Measurements from ENCODE around the gene AIDA.

AIDA gene

GRCh38 chr1:222665964-222666363 lies 46.3 kb downstream of the AIDA start:
- Histone ChIP-seq H3K9ac (ENCODE audit: low read depth, low read length) (no peak overlapping the region), H3K4me1 (ENCODE audit: insufficient read depth, low read length) (no peaks in the 10 kb centered on the region), H3K9me3 (ENCODE audit: insufficient read depth, low read depth, low read length) (no peaks in the 10 kb centered on the region), H3K4me3 (ENCODE audit: low read length) (no peak overlapping the region), H3K27ac (ENCODE audit: low read length) (no peak overlapping the region), H3K27me3 (ENCODE audit: insufficient read depth, low read length) (no peaks in the 10 kb centered on the region), H3K36me3 (ENCODE audit: insufficient read depth, low read depth, low read length) (peaks cover 81% of the 10 kb centered on the region)

DNA sequence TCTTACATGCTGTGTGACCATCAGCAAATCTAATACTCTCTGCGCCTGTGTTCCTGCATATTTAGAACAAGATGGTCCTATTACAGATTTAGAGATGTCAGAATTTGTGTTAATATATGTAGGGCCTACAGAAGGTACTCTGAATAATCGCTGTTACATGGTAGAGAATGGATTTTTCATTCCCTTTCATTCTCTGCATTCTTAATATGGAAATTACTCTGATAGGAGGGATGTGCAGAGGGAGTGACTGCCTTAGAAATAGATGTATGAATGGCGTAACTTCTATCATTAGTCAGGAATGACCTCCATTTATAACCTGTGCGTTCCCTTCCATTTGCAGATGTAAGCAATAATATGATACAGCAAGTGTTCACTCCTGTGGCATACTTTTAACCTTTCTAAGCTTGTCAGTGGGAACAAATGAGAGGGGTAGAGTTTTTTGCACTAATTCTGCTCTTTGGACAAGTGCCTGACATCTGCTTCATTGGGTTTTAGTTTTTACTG lies 48.8 kb downstream of the AIDA start:
- no peak overlapping the region for H3K9ac ChIP-seq (ENCODE audit: low read depth, low read length)
- H3K36me3 ChIP-seq (ENCODE audit: insufficient read depth, low read depth, low read length), result peaks cover 95% of the 10 kb centered on the region

DNA sequence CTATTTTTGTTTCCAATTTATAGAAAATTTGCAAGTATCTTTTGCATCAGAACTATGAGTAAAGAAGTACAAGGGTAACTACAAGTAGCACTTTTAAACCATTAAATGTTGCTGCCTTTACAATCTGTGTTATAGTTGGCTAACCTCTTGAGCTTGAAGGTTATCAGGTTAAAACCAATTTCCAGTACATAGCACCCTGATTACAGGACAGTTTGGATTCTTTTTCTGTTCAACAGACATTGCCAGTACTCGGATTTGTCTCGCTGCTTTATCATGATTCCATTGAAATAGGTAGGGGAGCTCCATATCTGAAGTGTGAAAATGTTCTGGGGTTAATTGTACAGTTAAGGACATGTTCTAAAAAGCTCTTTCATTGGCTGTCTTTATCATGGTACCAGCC lies 54.4 kb downstream of the AIDA start:
- Histone ChIP-seq H3K9me3 (ENCODE audit: insufficient read depth, low read depth, low read length) (no peaks in the 10 kb centered on the region), H3K9ac (ENCODE audit: low read depth, low read length) (no peak overlapping the region), H3K36me3 (ENCODE audit: insufficient read depth, low read depth, low read length) (peaks cover 97% of the 10 kb centered on the region), H3K4me3 (ENCODE audit: low read length) (no peak overlapping the region), H3K27me3 (ENCODE audit: insufficient read depth, low read length) (no peaks in the 10 kb centered on the region), H3K4me1 (ENCODE audit: insufficient read depth, low read length) (no peaks in the 10 kb centered on the region), H3K27ac (ENCODE audit: low read length) (no peak overlapping the region)

More for the DNA sequence above, 48.8 kb downstream of the AIDA start:
- Histone ChIP-seq H3K4me1 (ENCODE audit: insufficient read depth, low read length) (no peaks in the 10 kb centered on the region), H3K27ac (ENCODE audit: low read length) (no peak overlapping the region), H3K9me3 (ENCODE audit: insufficient read depth, low read depth, low read length) (no peaks in the 10 kb centered on the region), H3K4me3 (ENCODE audit: low read length) (no peak overlapping the region), H3K27me3 (ENCODE audit: insufficient read depth, low read length) (no peaks in the 10 kb centered on the region)

- Histone ChIP-seq H3K27me3 (ENCODE audit: insufficient read depth, low read length) (no peaks in the 10 kb centered on the region), H3K9me3 (ENCODE audit: insufficient read depth, low read depth, low read length) (no peaks in the 10 kb centered on the region; the same call in 1 of the 2 replicates), H3K4me1 (ENCODE audit: insufficient read depth, low read length) (no peaks in the 10 kb centered on the region), H3K36me3 (ENCODE audit: insufficient read depth, low read depth, low read length) (peaks cover 97% of the 10 kb centered on the region), H3K9ac (ENCODE audit: low read depth, low read length) (no peak overlapping the region), H3K27ac (ENCODE audit: low read length) (no peak overlapping the region), H3K4me3 (ENCODE audit: low read length) (no peak overlapping the region)
Observed at GRCh38 chr1:222656391-222657155, 55.7 kb downstream of the AIDA start.

- Histone ChIP-seq H3K4me1 (ENCODE audit: insufficient read depth, low read length) (no peaks in the 10 kb centered on the region), H3K36me3 (ENCODE audit: insufficient read depth, low read depth, low read length) (peaks cover 97% of the 10 kb centered on the region), H3K27me3 (ENCODE audit: insufficient read depth, low read length) (no peaks in the 10 kb centered on the region), H3K9me3 (ENCODE audit: insufficient read depth, low read depth, low read length) (no peaks in the 10 kb centered on the region; the same call in 1 of the 2 replicates), H3K9ac (ENCODE audit: low read depth, low read length) (no peak overlapping the region), H3K4me3 (ENCODE audit: low read length) (no peak overlapping the region), H3K27ac (ENCODE audit: low read length) (no peak overlapping the region)
Observed at GRCh38 chr1:222654849-222655248, 57.4 kb downstream of the AIDA start.

- Histone ChIP-seq H3K36me3 (ENCODE audit: insufficient read depth, low read depth, low read length) (peaks cover 96% of the 10 kb centered on the region), H3K4me1 (ENCODE audit: insufficient read depth, low read length) (no peaks in the 10 kb centered on the region), H3K9ac (ENCODE audit: low read depth, low read length) (no peak overlapping the region), H3K9me3 (ENCODE audit: insufficient read depth, low read depth, low read length) (no peaks in the 10 kb centered on the region; the same call in 1 of the 2 replicates), H3K27me3 (ENCODE audit: insufficient read depth, low read length) (no peaks in the 10 kb centered on the region), H3K4me3 (ENCODE audit: low read length) (no peak overlapping the region), H3K27ac (ENCODE audit: low read length) (no peak overlapping the region)
Observed at GRCh38 chr1:222653178-222653827, 59.0 kb downstream of the AIDA start.

DNA sequence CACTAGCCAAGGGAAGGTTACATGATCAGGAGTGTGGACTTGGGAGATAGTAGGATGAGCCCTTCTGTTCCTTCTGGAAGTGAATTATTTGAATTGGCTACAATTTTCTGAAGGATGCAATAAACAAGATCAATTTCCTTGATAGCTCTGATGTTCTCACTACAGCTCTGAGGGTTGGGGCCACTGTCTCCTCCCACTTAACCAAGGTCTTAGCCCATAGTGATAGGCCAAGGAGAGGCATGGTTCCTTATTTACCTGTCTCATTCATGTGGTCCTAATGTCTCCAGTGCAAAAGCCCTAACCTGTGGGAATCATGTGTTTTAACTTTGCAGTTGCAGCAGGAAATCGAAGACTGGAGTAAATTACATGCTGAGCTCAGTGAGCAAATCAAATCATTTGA lies 59.6 kb downstream of the AIDA start:
- H3K9me3 ChIP-seq (ENCODE audit: insufficient read depth, low read depth, low read length), result no peaks in the 10 kb centered on the region; the same call in 1 of the 2 replicates
- no peaks in the 10 kb centered on the region for H3K4me1 ChIP-seq (ENCODE audit: insufficient read depth, low read length)
- H3K36me3 ChIP-seq (ENCODE audit: insufficient read depth, low read depth, low read length), result peaks cover 90% of the 10 kb centered on the region
- no peaks in the 10 kb centered on the region for H3K27me3 ChIP-seq (ENCODE audit: insufficient read depth, low read length)
- H3K9ac ChIP-seq (ENCODE audit: low read depth, low read length), result no peak overlapping the region
- no peak overlapping the region for H3K4me3 ChIP-seq (ENCODE audit: low read length)
- H3K27ac ChIP-seq (ENCODE audit: low read length), result no peak overlapping the region

DNA sequence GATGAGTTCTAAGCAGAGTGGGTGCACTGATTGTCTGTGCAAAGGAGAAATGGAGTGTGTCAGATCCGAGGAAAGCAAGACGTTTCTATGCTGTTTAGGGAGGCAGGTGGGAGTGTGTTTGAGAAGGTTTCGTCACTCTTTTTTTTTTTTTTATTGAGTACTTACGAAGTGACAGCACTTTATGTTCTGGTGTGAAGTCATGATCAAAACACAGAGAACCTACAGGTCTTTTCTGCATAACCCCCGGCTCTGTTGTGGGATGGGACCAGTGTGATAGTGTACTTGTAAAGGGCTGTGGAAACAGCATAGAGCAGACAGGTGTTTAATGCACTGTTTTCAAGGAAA lies 67.7 kb downstream of the AIDA start:
- H3K9me3 ChIP-seq (ENCODE audit: insufficient read depth, low read depth, low read length), result no peaks in the 10 kb centered on the region
- H3K9ac ChIP-seq (ENCODE audit: low read depth, low read length), result peak overlapping the region; percentile 84
- H3K36me3 ChIP-seq (ENCODE audit: insufficient read depth, low read depth, low read length), result peaks cover 28% of the 10 kb centered on the region
- no peak overlapping the region for H3K27ac ChIP-seq (ENCODE audit: low read length)
- H3K4me1 ChIP-seq (ENCODE audit: insufficient read depth, low read length), result no peaks in the 10 kb centered on the region
- no peaks in the 10 kb centered on the region for H3K27me3 ChIP-seq (ENCODE audit: insufficient read depth, low read length)
- H3K4me3 ChIP-seq (ENCODE audit: low read length), result peak overlapping the region; percentile 100

- peak overlapping the region; percentile 100 for H3K4me3 ChIP-seq (ENCODE audit: low read length)
- H3K36me3 ChIP-seq (ENCODE audit: insufficient read depth, low read depth, low read length), result peaks cover 29% of the 10 kb centered on the region
- H3K4me1 ChIP-seq (ENCODE audit: insufficient read depth, low read length), result no peaks in the 10 kb centered on the region
- no peaks in the 10 kb centered on the region for H3K9me3 ChIP-seq (ENCODE audit: insufficient read depth, low read depth, low read length)
- peak overlapping the region; percentile 67 for H3K27ac ChIP-seq (ENCODE audit: low read length)
- peak overlapping the region; percentile 84 for H3K9ac ChIP-seq (ENCODE audit: low read depth, low read length)
- H3K27me3 ChIP-seq (ENCODE audit: insufficient read depth, low read length), result no peaks in the 10 kb centered on the region
Observed at GRCh38 chr1:222643938-222644635, 68.2 kb downstream of the AIDA start.

- Histone ChIP-seq H3K27ac (ENCODE audit: low read length) (peak overlapping the region; percentile 67), H3K4me3 (ENCODE audit: low read length) (peak overlapping the region; percentile 100), H3K9ac (ENCODE audit: low read depth, low read length) (peak overlapping the region; percentile 84), H3K4me1 (ENCODE audit: insufficient read depth, low read length) (no peaks in the 10 kb centered on the region), H3K9me3 (ENCODE audit: insufficient read depth, low read depth, low read length) (no peaks in the 10 kb centered on the region), H3K27me3 (ENCODE audit: insufficient read depth, low read length) (no peaks in the 10 kb centered on the region), H3K36me3 (ENCODE audit: insufficient read depth, low read depth, low read length) (peaks cover 28% of the 10 kb centered on the region)
Observed at GRCh38 chr1:222643606-222643937, 68.7 kb downstream of the AIDA start.

DNA sequence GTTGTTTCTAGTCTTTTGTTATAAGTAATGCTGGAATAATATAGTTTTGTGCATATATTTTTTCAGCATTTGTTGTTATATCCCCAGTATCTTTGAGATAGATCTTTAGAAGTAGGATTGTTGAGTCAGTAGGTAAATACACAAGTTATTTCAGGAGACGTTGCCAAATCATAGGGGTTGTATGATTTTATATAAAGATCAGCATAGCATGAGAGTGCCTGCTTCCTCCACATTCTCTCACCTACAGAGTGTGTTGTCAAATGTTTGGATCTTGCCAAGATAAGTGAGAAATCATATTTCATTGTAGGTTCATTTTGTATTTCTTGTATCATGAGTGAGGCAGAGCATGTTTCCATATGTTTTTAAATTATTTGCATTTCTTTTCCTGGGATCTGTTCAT lies 69.8 kb downstream of the AIDA start:
- peaks cover 37% of the 10 kb centered on the region for H3K36me3 ChIP-seq (ENCODE audit: insufficient read depth, low read depth, low read length)
- H3K27ac ChIP-seq (ENCODE audit: low read length), result no peak overlapping the region
- H3K27me3 ChIP-seq (ENCODE audit: insufficient read depth, low read length), result no peaks in the 10 kb centered on the region
- H3K4me1 ChIP-seq (ENCODE audit: insufficient read depth, low read length), result no peaks in the 10 kb centered on the region
- H3K9ac ChIP-seq (ENCODE audit: low read depth, low read length), result no peak overlapping the region
- H3K4me3 ChIP-seq (ENCODE audit: low read length), result no peak overlapping the region
- no peaks in the 10 kb centered on the region for H3K9me3 ChIP-seq (ENCODE audit: insufficient read depth, low read depth, low read length)
